Measurements from ENCODE around the gene STK26. TPM values are rescaled to one million over a fixed set of nuclear protein-coding genes. Genes with fewer than 3 reads are reported as not detected.

Gene STK26
- total and polyA plus RNA-seq, 2 of the 4 experiments (the other 2 are of a cell fraction): 0.17 to 0.18 TPM

DNA sequence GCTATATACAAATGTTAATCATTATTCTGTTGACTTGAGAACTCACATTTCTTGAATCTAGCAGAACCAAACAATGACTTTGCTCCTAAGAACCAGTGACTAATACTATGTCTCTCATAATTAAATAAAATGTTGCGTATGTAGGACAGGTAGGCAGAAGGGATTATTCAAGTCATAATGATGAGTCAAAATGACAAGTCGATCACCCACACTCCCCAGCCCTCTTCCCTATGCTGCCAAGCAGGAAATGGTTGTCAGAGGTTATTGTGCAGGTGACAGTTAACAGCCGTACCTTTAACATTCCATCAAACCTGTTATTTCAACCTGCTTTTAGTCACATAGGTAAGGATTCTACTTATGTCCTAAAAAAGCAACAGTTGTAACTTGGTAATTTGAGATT, 22.0 kb upstream of the STK26 start:
- Histone ChIP-seq H3K36me3 (ENCODE audit: control insufficient read depth, insufficient read depth, low read length) (no peaks in the 10 kb centered on the region), H2BK20ac (ENCODE audit: low read depth, low read length) (no peak overlapping the region), H2AK9ac (replicated peaks; ENCODE audit: low read depth, low read length, poor library complexity) (no peak overlapping the region), H3K4me3 (ENCODE audit: insufficient read depth, low read depth, low read length) (no peak overlapping the region), H3K14ac (replicated peaks; ENCODE audit: low read depth, low read length) (no peak overlapping the region), H2AK5ac (ENCODE audit: low read depth, low read length) (no peak overlapping the region), H3K27me3 (ENCODE audit: control insufficient read depth, insufficient read depth, low read length) (peaks cover 3% of the 10 kb centered on the region; the same call in 1 of the 2 replicates), H4K5ac (ENCODE audit: low read depth, low read length) (no peak overlapping the region), H3K18ac (ENCODE audit: low read depth, low read length) (no peak overlapping the region), H3K23ac (ENCODE audit: low read depth, low read length) (no peak overlapping the region), H2AFZ (replicated peaks; ENCODE audit: low read length, poor library complexity) (no peak overlapping the region), H3K4ac (ENCODE audit: low read depth, low read length) (no peak overlapping the region), H3K79me1 (ENCODE audit: low read depth in 1 of 2, low read length in 2 of 2) (no peaks in the 10 kb centered on the region), H3K9ac (ENCODE audit: low read depth, low read length) (no peak overlapping the region), H2BK15ac (ENCODE audit: low read depth, low read length) (no peak overlapping the region), H4K91ac (ENCODE audit: insufficient read depth, low read depth, low read length) (no peak overlapping the region), H3K4me1 (ENCODE audit: control insufficient read depth, insufficient read depth, low read length) (no peaks in the 10 kb centered on the region), H3K4me2 (ENCODE audit: low read depth, low read length) (no peak overlapping the region), H3K56ac (ENCODE audit: extremely low read depth, insufficient read depth, low read length) (no peak overlapping the region), H3K9me1 (ENCODE audit: insufficient read depth, low read length) (no peaks in the 10 kb centered on the region), H4K8ac (ENCODE audit: low read depth in 2 of 2, low read length in 2 of 2) (no peak overlapping the region), H2BK120ac (ENCODE audit: low read depth, low read length) (no peak overlapping the region), H4K20me1 (ENCODE audit: insufficient read depth, low read length) (no peaks in the 10 kb centered on the region), H3K27ac (ENCODE audit: insufficient read depth, low read length) (no peak overlapping the region), H3K9me3 (ENCODE audit: control insufficient read depth, insufficient read depth, low read length) (no peaks in the 10 kb centered on the region), H2BK5ac (ENCODE audit: low read depth, low read length, poor library complexity, severe bottlenecking) (no peak overlapping the region)
- intact Hi-C loops (cut with micrococcal nuclease): no loop called here
- no peak for DNase-seq
- no TSS peak for BruUV-seq (replicated peaks)
- POLR2A ChIA-PET (ENCODE audit: unreplicated experiment): no interaction called here
- CTCF ChIA-PET: no interaction called here
- WGBS, 2 experiments (ENCODE audit: extremely low coverage in 2 of 2, insufficient read length in 1 of 2): no CpG with 5 or more reads among the region's 3 CpGs
- in situ Hi-C loops (cut with MboI; ENCODE audit: low sequenced_read_pairs): no loop called here
- no peak for TF ChIP-seq RAD21 (IDR thresholded peaks at IDR 0.05; ENCODE audit: low read length)
- no peak for TF ChIP-seq USF2 (IDR thresholded peaks at IDR 0.05; ENCODE audit: low read depth, low read length)
- no peak for TF ChIP-seq POLR2A (IDR thresholded peaks at IDR 0.05; ENCODE audit: low read depth, low read length)
- no peak for TF ChIP-seq CEBPB (IDR thresholded peaks at IDR 0.05; ENCODE audit: low read depth, low read length)
- TF ChIP-seq RCOR1 (IDR thresholded peaks at IDR 0.05; ENCODE audit: insufficient replicate concordance, low read length): no peak
- TF ChIP-seq NFE2L2 (IDR thresholded peaks at IDR 0.05; ENCODE audit: low read depth, low read length): no peak
- no peak for TF ChIP-seq MAZ (IDR thresholded peaks at IDR 0.05; ENCODE audit: borderline replicate concordance, low read depth, low read length)
- TF ChIP-seq SMC3 (IDR thresholded peaks at IDR 0.05; ENCODE audit: low read depth, low read length): no peak
- TF ChIP-seq ELK1 (IDR thresholded peaks at IDR 0.05; ENCODE audit: borderline replicate concordance, low read depth, low read length): no peak
- TF ChIP-seq CTCF (conservative IDR thresholded peaks at IDR 0.05; ENCODE audit: low read depth, low read length): no peak
- TF ChIP-seq MXI1 (IDR thresholded peaks at IDR 0.05; ENCODE audit: borderline replicate concordance, low read depth, low read length): no peak
- no peak for TF ChIP-seq RFX5 (IDR thresholded peaks at IDR 0.05; ENCODE audit: low read depth, low read length)
- no peak for TF ChIP-seq FOS (IDR thresholded peaks at IDR 0.05; ENCODE audit: low read depth, low read length)
- TF ChIP-seq MAFK (IDR thresholded peaks at IDR 0.05; ENCODE audit: low read depth, low read length): no peak
- TF ChIP-seq CHD1 (IDR thresholded peaks at IDR 0.05; ENCODE audit: low read depth, low read length): no peak
- no peak for TF ChIP-seq BHLHE40 (IDR thresholded peaks at IDR 0.05; ENCODE audit: low read depth, low read length)
- dilution Hi-C loops (cut with HindIII; ENCODE audit: low sequenced_read_pairs, unreplicated experiment): no loop called here
- no peak for ATAC-seq (ENCODE audit: low read depth)
